Measurements from ENCODE around the gene ABCC3.

ABCC3 gene

GRCh38 chr17:50649042-50649908, 14.6 kb downstream of the ABCC3 start:
- DNase-seq, result no peak

DNA sequence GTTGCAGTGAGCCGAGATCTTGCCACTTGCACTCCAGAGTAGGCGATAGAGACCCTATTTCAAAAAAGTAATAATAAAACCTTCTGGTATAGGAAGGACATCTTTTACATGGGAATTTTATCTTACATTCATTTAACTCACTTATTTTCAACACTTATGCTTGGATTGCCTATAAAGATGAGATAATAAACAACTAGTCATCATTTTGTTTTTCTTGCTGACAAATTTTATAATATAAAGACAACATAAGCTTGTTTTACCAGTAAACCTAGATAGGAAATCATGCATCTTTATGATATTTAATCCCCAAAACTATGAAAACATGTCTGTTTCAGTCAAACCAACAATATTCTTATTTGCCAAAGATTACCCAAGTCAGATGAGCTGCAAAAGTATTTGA, 17.0 kb downstream of the ABCC3 start:
- DNase-seq, result no peak

- DNase-seq, result no peak
Observed at GRCh38 chr17:50653738-50654137, 19.1 kb downstream of the ABCC3 start.

GRCh38 chr17:50656509-50656908, 21.8 kb downstream of the ABCC3 start:
- no peak for DNase-seq

DNA sequence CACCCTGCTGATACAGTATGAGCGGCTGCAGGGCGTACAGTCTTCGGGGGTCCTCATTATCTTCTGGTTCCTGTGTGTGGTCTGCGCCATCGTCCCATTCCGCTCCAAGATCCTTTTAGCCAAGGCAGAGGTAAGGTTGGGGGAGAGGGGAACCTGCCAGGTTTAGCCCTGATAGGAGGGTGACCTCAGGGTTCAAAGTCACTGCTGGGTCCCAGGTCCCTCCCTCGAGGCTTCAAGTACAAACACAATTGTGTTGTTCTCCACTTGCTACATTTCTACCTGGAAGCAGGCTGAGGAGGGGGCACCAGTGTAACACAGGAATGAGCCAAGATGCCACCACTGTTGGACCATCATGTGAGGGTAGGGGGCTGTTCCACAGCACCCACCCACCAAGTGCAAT, 22.4 kb downstream of the ABCC3 start:
- no peak for DNase-seq

GRCh38 chr17:50657627-50658026, 22.9 kb downstream of the ABCC3 start:
- no peak for DNase-seq

- DNase-seq, result no peak
Observed at GRCh38 chr17:50658616-50659015, 23.9 kb downstream of the ABCC3 start.

- no peak for DNase-seq
Observed at GRCh38 chr17:50659179-50659578, 24.5 kb downstream of the ABCC3 start.

- no peak for DNase-seq
Observed at GRCh38 chr17:50660042-50660886, 25.6 kb downstream of the ABCC3 start.

DNA sequence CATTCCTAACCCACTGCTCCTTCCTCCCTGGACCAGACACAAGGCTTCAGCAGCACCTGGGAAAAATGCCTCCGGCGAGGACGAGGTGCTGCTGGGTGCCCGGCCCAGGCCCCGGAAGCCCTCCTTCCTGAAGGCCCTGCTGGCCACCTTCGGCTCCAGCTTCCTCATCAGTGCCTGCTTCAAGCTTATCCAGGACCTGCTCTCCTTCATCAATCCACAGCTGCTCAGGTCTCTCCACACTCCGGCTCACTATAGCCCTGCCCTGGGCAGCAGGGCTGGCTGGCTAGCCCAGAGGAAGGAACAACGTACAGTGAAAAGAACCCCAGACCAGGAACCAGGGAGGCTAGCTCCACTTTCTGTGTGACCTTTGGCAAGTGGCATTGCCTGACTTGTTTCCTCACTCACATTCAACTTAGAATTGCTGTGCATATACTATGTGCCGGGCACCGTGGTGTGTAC, 26.2 kb downstream of the ABCC3 start:
- DNase-seq, result no peak

- DNase-seq, result no peak
Observed at GRCh38 chr17:50661348-50661747, 26.7 kb downstream of the ABCC3 start.

GRCh38 chr17:50661795-50662391, 27.2 kb downstream of the ABCC3 start:
- peak in 1 of 2 donors; percentile 36 for DNase-seq

- DNase-seq, result no peak
Observed at GRCh38 chr17:50662632-50663225, 28.0 kb downstream of the ABCC3 start.

- DNase-seq, result no peak
Observed at GRCh38 chr17:50663812-50664374, 29.2 kb downstream of the ABCC3 start.

DNA sequence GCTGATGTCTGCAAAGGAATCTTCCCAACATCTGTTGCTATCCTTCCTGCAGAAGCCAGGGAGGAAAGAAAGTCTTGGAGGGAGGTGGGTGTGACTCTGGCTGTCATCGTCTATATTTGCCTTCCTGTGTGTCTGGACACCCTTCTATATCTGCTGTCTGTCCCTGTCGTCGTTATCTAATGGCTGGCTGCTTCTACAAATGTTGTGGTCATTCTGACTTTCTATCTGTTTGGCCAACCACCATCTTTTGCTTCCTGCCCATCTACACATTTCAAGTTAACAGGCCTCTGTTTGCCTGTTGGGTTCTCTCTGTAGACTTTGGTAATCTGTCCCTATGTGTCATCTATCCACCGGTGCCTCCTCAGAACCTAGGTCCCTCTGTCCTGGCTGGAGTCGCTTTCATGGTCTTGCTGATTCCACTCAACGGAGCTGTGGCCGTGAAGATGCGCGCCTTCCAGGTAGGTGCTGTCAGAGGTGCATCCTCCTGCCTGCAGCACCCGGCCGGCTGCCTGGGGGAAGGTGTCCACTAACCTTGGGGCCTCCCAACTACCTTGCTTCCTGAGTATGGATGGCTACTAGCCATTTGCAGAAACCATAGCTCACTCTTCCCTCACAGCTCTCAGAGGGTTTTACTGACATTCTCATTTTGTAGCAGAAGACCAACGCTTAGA, 30.2 kb downstream of the ABCC3 start:
- DNase-seq, result no peak

DNA sequence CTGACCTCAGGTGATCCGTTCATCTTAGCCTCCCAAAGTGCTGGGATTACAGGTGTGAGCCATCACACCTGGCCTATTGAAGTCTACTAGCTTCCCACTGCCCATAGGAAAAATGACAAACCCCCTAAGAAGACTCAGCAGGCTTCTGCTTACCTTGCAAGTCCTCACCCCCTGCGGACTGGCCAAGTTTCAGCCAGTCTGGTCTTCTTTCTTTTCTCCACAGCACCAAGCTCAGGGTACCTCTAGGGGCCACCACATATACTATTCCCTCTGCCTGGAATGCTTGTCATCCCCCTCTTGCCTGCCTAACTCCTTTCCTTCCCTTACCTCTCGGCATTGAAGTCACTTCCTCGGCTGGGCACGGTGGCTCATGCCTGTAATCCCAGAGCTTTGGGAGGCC, 31.2 kb downstream of the ABCC3 start:
- no peak for DNase-seq

GRCh38 chr17:50666316-50666715, 31.6 kb downstream of the ABCC3 start:
- DNase-seq, result no peak

DNA sequence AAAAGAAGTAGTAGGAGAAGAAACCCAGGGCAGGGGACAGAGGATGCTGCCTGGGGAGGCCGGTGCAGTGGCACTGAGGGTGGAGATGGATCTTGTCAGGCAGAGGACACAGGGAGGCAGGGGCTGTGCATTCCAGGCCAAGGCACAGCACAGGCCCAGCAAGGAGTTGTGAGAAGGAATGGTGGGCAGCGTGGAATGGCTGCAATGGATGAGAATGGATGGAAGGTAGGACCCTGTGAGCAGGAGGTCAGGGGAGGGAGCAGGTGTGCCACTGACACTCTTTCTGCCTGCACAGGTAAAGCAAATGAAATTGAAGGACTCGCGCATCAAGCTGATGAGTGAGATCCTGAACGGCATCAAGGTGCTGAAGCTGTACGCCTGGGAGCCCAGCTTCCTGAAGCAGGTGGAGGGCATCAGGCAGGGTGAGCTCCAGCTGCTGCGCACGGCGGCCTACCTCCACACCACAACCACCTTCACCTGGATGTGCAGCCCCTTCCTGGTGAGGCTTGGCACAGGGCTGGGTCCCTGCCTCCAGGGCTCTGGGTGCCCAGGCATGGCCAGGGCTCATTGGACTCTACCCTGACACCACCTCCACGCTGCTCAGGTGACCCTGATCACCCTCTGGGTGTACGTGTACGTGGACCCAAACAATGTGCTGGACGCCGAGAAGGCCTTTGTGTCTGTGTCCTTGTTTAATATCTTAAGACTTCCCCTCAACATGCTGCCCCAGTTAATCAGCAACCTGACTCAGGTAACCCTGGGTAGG, 32.8 kb downstream of the ABCC3 start:
- DNase-seq, result no peak

GRCh38 chr17:50668025-50668837, 33.5 kb downstream of the ABCC3 start:
- DNase-seq, result no peak

- no peak for DNase-seq
Observed at GRCh38 chr17:50668838-50669581, 34.3 kb downstream of the ABCC3 start.

All from CD4-positive, alpha-beta T cell treated with Interferon alpha-2 for 1 hour (primary cell).